HG03045 (cell line): ENCODE results near the gene USP3.

Source experiments
- ATAC-seq: cut with Tn5 transposase; IDR thresholded peaks from one replicate; pipeline ENCODE4 v1.9.1; 2021; ENCODE audit warnings: mild to moderate bottlenecking, moderate library complexity; ENCODE audit not compliant: unreplicated experiment

The USP3 gene

DNA sequence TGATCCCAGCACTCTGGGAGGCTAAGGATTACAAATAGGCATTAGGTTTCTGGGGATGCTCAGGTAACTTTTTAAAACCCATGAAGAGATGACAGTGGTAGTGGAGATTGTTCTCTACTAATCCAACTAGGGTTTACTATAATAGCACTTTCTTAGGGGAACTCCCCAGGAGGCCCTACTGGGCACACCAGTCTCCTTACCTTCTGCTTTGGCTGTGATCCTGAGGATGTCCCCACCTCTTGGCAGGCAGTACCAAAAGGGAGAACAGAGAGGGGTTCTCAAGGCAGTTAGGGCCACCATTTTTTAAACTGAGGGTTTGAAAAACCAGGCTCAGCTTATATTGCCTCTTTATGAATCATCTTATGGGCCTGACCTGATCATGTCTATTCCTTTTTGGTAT is 77.8 kb downstream of the USP3 start:
- no peak for ATAC-seq

DNA sequence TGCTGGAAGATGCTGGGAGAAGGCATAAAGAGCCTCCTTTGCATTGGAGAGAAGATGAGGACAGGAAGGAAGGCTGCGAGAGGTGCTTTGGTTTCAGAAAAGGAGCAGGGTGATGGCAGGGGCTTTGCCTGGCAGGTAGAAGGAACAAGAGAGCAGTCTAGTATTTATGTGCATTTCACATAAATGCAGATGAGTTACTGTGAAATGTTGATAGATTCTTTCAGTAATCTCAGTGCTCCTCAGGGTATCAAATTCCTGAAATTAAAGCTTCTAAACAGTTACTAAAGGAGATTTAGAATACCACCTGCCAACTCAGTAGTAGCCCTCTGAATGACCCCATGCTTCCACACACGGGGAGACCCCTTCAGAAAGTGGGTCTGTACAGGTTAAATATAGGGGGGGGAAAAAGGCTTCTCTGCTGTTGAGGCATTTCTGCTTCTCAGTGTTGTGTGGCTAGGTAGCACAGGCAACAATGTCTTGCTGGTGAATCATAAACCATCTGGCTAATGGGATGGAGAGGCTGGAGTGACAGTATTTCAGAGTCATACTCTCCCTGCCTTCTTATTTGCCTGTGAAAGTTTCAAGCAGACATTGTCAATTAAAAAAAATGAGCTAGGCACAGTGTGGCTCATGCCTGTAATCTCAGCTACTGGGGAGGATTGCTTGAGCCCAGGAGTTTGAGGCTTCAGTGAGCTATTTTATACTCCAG is 78.5 kb downstream of the USP3 start:
- ATAC-seq = no peak

DNA sequence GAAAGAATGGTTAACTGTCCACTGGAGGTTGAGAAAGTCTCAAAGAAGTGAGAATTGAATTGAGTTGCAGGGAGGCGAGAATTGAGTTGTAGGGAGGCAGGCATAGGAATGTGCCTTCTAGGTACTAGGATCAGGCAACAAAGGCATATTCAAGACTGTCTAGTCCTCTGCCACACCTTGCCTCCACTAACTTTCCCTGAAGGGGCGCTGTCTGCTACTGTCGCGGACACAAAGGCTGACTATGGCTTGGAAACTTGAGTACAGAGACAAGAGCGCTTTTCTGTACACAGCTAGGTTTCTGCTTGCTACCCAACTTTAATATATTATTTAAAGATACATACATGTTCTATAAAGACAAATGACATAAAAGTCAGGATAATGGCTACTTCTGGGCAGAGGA is 82.4 kb downstream of the USP3 start:
- no peak for ATAC-seq

DNA sequence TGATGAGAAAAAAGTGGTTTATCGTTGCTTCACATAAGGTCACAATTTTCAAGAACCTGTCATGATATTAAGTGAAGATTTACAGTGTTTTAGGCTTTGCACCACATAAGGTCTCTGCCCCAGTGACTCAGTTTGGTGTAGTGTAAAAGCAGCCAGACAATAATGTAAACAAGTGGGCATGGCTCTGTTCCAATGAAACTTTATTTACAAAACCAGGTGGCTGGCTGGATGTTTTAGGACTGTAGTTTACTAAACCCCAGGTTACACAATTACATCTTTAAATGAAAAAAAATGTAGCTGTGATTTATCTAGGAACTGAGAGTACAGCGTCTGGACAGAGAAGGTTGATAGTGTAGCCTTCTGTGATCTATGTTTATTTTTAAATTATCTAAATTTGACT is 83.1 kb downstream of the USP3 start:
- no peak for ATAC-seq

GRCh38 chr15:63588826-63589225 is 84.4 kb downstream of the USP3 start:
- no peak for ATAC-seq

- no peak for ATAC-seq
Observed at GRCh38 chr15:63593705-63594671, 89.6 kb downstream of the USP3 start.

- ATAC-seq = no peak
Observed at GRCh38 chr15:63595065-63595464, 90.7 kb downstream of the USP3 start.

- no peak for ATAC-seq
Observed at GRCh38 chr15:63595688-63596087, 91.3 kb downstream of the USP3 start.

DNA sequence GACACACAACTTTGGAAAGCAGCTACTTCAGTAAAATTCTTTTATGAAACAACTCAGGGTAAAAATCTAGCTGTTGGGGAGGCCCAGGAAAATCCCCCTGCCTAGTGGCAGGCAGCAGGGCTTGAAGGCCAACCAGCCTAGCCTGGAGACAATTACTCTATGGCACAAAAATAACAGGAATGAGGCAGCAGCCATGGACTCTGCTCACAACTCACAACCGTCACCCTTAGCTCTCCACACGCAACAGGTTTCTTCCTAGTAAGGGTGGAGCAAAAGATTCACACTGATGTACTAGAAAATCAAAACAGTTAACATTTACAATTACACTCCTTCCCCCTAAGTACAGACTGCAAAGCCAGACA is 92.3 kb downstream of the USP3 start:
- no peak for ATAC-seq

DNA sequence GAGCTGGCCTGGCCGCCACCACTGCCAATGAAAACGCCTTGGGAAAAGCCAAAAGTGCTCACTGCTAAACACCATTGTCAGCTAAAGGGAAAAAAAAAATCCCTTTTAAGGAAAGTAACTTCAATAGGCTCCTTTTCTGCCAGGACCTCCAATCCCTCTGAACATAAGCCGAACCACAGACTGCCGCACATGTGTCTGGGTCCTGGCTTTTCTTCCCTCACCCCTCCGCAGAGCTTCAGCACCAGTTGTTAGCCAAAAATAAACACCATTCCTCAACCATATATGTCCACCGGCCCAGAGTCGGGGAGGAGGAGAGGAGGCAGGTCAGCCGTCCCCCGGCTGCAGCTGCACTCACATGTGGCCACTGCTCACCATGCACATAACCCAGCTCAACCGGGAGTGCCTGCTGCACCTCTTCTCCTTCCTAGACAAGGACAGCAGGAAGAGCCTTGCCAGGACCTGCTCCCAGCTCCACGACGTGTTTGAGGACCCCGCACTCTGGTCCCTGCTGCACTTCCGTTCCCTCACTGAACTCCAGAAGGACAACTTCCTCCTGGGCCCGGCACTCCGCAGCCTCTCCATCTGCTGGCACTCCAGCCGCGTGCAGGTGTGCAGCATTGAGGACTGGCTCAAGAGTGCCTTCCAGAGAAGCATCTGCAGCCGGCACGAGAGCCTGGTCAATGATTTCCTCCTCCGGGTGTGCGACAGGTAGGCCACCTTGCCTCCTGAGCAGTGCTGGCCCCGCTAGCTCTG is 92.8 kb downstream of the USP3 start, which contains the start of gene FBXL22:
FBXL22 (plus strand) TSS at position 350 of the 753 bp plus-strand sequence; CDS start at position 356, 6 bp downstream.
- no peak for ATAC-seq

- no peak for ATAC-seq
Observed at GRCh38 chr15:63597821-63598220, 93.4 kb downstream of the USP3 start.

DNA sequence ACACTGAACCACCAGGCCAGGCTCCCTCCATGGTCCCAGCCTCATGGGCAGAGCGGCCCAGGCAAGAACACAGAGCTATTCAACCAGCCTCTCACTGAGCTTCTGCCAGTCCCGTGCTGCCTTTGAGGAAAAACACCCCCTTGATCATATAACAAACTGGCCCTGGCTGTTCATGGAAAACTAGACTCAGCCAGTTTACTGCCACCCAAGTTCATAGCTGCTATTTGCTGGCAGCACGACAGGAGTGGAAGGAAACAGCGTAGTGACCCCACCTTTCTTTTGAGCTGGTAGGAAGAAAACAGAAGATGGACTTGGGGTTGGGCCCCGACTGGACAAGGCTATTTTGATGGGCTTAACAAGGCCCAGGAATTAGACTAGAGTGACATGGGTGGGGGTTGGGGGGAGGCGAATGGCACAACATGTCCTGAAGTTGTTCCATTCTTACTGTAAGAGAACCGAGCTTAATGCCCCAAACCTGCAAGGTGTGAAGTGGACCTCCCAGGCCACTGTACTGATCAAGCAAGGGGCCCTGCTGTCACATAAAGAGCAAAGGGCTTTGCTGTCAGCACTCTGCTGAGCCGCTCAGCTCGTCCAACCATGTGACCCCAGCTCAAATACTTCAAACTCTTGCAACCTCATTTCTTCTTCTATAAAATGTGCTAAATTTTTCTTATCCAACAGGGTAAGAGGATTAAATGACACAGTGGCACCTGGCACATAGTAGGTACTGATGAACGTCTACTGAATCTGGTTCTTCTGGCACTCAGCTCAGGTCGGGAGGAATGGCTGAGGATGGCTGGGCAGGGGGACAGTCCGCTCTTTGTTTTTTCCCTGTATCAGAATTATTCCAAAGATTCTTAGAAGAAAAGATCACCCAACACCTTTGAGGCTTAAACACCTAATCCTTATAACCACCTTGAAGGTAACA is 94.3 kb downstream of the USP3 start:
- no peak for ATAC-seq

GRCh38 chr15:63599401-63600000 is 95.1 kb downstream of the USP3 start:
- no peak for ATAC-seq

GRCh38 chr15:63600001-63600615 is 95.7 kb downstream of the USP3 start:
- no peak for ATAC-seq

DNA sequence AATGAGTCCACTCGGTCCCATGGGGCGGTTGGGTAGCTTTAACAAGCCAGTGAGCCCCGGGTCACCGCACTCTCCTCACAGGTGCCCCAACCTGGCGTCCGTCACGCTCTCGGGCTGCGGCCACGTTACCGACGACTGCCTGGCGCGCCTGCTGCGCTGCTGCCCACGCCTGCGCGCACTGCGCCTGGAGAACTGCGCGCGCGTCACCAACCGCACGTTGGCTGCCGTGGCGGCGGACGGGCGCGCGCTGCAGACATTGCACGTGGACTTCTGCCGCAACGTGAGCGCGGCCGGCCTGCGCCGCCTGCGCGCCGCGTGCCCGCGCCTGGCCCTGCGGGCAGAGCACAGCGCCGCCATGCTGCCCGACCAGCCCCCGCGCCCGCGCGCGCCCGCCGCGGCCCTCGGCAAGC is 96.2 kb downstream of the USP3 start:
- peak; percentile 66 for ATAC-seq

DNA sequence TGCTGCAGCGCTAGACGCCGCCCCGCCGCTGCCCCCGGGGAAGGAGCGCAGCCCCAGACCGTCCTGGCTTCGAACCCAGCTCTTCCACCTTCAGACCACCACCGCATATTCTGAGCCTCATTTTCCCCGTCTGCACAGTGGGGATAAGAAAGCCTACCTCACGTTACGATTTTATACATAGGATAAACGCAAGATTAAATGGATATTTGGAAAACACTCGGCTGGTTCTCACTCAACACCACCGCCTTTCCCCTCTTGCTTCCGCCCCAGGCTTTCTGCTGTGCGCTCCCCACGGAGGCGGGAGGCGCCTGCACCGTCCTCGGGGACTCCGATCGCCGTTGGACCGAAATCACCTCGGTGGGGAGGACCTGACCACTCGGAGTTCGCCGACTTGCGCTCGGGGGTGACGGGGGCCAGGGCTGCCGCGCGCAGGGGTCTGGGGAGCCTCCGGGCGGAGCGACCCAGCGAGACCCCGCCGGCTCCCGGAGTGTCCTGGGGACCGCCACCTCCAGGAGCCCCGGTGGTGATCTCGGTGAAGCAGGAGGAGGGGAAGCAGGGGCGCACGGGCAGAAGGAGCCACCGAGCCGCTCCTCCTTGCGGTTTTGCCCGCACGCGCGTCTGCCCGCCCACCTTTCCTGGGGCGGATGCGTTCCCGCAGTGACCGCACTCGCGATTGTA is 96.8 kb downstream of the USP3 start:
- peak; percentile 12 for ATAC-seq

GRCh38 chr15:63601704-63602185 is 97.4 kb downstream of the USP3 start:
- ATAC-seq = no peak

GRCh38 chr15:63602595-63602994 is 98.2 kb downstream of the USP3 start:
- ATAC-seq = no peak

- no peak for ATAC-seq
Observed at GRCh38 chr15:63603516-63603915, 99.1 kb downstream of the USP3 start.
